ENCODE results near the gene TCERG1L. TPM values are rescaled to one million over a fixed set of nuclear protein-coding genes. Genes with fewer than 3 reads are reported as not detected.
"Not testable (repeated sequence)": the region's sequence is repeated elsewhere in the genome, so short reads cannot be mapped to it uniquely, and the experiment has no call there.

The TCERG1L gene
- total RNA-seq, 1 donor from 2014 or later, result not detected

DNA sequence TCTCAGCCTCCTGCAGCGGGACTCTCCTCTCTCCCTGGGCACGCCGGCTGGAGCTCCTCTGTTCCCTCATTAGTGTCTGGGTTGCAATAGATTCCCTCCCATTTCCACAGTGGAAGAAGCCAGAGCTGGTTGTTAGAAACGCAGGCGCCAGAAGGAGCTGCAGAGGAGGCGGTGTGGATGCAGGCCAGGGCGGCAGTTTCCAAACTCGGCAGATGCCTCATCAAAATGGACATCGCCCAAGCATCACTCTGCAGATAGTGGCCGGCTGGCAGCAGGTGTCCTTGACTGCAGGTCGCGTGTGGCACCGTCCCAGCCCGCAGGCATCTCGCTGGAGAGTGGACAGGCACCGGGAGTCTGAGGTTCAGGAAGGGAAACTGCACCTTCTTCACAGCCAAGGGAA is 201.8 kb downstream of the TCERG1L start:
- no peak for DNase-seq (ENCODE audit: low read depth in 2 of 2)

DNA sequence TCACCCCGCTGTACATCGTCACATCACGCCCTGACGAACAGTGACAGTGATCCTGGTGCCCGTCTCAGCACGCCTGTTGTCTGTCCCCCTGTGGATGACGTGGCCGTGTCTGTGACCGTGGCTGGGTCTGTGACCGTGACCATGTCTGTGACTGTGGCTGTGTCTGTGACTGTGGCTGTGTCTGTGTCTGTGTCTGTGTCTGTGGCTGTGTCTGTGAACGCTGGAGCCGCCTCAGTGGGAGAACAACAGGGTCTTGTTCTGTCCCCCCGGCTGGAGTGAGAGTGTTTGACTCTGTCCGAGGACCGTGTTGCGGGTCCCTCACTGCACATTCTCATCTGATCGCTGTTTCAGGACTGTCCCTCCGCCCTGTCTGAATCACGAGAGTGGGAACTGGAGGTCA is 202.2 kb downstream of the TCERG1L start:
- no peak for DNase-seq (ENCODE audit: low read depth in 2 of 2)

DNA sequence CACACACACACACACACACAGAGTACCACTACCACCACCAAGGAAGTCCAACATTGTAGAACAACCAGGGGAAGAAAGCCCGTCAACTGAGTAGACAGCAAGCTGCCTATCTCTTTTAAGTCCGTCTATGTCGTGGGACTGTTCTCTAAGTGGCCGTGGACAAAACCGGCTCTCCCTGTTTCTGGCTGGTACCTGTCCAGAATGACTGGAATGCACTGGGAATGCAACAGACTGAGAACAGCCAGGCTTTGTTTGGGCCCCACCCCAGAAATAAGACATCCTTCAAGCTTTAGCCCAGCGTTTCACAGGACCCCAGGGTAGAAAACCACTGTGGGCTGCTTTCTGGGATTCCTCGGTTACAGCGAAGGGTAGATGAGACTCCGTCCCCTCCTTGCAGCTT is 203.6 kb downstream of the TCERG1L start:
- no peak for DNase-seq (ENCODE audit: low read depth in 2 of 2)

DNA sequence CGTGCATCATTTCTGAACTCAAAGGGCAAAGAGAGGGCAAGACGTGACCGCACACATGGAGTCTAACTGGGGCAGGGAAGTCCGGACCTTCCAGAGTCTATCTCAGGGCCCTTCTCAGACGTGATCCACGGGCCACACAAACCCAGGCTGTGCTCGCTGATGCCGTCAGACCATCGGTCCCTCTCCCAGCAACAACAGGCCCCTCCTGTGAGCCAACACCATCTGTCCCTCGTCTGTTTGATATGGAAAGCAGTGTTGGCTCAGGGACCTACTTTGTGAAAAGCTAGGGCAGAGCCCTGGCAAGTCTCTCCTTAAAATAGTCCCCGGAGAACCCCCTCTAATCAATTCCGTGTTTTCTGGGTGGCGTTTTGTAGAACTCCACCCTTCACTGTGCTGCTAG is 208.8 kb downstream of the TCERG1L start:
- no peak for DNase-seq (ENCODE audit: low read depth in 2 of 2)

DNA sequence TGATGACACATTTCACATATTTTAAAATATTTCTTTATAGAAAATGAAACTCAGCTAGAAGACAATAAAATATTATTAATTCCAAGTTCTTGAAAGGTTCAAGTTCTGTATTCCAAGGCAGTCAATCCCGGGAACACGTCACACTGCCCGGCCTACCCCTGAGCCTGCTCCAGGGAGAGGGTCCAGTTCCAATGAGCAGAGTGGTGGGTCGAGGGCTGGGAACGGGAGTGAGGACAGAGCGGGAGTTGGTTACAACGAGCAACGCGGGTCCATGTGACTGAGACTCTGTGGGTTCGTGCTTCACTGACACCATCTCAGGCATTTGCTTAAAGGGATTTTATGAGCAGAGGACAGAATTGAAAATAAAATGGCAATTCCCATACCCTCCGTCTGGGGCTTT is 209.4 kb downstream of the TCERG1L start:
- no peak for DNase-seq (ENCODE audit: low read depth in 2 of 2)

DNA sequence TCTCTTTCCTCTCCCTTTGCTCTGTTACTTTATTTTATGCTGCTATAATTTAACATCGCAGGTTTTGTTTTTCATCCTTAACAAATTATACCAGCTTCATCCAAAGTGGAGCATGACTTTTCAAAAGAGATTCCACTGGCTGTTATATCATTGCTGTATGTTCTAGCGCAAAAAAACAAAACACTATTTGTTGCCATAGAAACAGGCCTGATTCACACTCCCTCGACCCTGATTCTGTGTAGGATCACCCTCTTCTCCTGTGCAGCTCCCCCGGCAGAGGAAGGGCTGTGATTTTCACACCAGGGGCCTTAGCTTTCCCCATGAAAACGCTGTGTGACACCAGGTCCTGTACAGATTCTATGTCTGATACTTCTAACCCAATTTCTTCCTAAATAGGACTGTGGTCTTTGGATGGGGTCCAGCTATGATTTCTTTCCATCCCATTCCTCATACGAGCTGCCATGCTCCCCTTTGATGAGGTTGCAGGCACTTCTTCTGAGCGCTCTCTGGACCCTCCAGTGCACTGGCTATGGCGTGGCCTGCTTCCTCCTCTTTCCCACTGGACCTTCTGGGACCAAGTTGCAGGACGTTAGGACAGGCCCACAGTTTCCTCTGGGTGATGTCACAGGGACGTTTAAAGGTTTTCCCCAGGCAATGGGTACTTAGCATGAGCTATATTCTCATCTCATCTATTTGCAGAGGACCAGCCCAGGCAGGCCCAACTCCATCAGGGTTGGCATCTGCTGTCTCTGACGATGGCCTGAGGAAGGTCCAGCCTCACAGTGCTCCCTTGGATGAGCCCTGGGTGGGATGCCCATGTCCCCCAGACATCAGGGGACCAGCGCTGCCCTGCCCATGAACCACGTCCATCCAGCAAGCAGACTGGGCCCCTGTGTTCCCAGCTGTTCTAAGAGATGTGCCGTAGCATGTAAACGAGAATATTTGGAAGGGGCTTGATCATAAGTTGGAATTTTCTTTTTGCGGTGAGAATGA is 210.8 kb downstream of the TCERG1L start:
- DNase-seq (ENCODE audit: low read depth in 2 of 2), result not testable (repeated sequence)

DNA sequence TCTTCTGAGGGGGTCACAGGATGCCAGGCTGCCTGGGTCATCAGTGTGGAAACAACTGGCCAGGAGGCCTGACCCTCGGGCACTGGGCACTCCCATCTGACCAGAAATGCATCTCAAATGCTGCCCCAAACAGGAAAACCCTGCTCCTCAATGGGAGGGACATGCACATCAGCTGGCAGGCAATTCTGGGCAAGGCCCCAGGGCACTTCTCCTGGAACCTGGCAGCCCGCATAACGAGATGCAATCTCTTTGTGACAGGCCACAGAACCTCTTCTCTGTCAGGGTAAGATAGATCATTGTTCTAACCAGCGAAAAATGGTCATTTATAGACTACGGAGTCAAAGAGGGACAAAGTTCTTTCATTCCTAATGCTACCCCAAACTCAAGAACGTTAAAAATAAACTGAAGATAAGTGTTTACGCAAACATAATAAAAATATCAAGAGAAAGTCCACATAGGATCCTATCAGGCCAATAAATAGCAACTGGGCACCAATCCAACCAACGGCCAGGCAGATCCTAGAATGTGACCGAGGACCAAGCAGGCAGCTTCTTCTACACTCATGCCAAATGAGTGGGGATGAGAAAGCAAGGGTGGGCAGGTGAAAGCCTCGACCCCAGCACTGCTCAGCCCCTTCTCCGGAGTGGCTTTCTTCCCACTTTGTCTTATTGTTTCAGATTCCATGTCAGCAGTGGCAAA is 212.3 kb downstream of the TCERG1L start:
- DNase-seq (ENCODE audit: low read depth in 2 of 2), result no peak

DNA sequence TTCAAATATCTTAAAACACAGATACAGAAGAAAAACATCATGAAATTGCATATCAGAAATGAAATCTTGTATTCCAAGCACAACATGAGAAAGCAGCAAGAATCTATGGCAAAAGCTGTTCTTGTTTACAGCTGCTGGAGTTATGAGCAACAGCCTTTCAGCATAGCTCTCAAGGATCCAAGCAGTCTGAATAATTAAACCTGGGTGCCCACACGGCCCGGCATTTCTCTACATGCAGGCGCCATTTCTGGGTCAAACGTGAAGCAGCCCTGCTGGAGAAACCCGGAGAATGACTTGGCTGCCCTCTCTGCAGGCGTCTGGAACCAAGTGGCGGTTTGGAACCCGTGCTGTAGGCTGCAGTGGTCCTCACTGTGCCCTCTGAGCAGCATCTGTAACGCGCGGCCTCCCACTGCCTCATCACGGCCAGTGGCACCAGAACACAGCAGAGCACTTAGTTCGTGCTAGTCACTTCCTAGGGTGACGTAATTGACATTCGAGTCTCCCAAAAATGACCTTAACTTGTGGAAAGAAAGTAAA is 213.0 kb downstream of the TCERG1L start:
- DNase-seq (ENCODE audit: low read depth in 2 of 2), result no peak

DNA sequence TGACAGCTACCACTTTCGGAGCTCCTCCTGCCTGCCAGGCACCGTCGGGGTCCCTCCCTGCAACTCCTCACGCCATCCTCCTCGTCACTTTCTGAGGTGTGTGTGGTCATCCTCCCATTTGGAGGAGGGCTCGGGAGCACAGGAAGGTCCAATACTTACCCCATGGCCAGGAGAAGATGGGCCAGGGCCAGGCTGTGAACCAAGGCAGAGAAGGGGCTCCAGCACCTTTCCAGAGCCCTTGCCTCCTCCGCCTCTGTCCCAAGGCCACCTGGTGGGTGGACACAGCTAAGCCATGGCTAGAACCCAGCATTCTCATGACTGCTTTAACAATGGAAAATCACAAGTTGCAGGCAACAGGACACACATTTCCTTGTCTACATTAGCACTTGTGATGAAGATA is 215.5 kb downstream of the TCERG1L start:
- no peak for DNase-seq (ENCODE audit: low read depth in 2 of 2)

DNA sequence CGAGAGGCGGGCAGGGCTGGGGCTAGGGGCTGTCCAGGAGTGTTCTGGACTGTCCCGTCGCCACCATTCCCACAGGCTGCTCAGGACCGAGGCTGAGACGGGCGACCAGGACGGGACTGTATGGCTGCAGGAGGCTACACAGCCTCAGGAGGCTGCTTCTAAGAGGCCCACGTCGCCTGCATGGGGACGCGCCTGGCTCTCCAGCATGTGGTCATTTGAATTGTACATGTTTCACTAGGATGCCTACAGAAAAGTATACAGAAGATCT is 216.3 kb downstream of the TCERG1L start:
- no peak for DNase-seq (ENCODE audit: low read depth in 2 of 2)

DNA sequence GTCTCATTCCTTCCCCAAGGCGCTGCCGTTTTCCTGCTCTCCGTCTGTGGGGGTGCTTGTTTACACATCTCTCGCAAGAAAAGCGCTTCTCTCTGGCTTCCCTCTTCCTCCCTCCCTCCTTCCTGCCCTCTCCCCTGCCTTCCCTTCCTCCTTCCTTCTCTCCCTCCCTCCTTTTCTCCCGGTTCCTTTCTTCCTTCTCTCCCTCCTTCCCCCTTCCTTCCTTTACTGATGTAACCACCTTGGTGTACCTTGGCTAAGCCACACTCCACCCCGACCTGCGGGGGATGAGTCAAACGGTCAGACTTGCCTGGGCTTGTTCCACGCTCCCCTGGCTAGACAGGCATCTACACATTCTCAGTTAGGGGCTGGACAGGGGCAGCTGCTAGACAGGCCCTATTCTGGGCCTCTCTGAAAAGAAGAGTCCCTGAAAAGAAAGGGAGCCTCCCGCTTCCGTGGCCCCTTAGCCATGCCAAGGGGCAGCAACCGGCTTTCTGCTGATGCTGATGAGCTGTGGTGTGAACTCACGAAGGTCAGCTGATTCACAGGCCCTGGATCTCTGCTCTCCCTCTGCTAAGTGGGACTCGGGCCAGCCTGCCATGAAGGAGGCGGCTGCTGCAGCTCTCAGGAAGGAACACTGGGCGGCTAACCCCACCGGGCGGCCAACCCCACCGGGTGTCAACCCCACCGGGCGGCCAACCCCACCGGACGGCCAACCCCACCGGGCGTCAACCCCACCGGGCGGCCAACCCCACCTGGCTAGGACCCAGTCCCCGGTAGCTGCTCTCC is 216.8 kb downstream of the TCERG1L start:
- DNase-seq (ENCODE audit: low read depth in 2 of 2), result no peak

DNA sequence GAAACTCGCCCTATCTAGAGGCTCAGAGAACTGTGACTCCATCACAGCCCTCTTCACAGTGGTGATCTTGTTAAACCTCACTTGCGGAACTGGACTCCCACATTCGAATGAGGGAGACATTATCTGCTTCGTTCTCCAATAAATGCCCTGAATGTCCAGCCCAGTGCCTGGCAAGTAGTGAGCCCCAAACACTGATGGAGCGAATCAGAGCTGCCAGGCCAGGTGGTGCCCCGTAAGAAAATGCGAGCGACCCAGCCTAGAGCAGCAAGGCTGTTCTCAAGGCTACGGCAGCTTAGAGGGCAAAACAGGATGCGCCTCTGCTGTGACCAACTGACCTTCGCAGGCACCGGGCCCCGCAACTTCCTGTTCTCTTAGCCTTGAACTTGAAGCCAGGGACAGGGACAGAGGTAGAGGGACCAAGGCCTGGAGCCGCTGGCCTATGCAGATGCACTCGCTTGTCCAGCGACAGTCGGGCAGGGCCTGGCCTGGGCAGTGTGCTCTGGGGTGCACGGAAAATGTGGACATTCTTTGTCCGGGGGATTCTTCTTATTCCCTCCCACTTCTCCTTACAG is 217.6 kb downstream of the TCERG1L start:
- no peak for DNase-seq (ENCODE audit: low read depth in 2 of 2)

DNA sequence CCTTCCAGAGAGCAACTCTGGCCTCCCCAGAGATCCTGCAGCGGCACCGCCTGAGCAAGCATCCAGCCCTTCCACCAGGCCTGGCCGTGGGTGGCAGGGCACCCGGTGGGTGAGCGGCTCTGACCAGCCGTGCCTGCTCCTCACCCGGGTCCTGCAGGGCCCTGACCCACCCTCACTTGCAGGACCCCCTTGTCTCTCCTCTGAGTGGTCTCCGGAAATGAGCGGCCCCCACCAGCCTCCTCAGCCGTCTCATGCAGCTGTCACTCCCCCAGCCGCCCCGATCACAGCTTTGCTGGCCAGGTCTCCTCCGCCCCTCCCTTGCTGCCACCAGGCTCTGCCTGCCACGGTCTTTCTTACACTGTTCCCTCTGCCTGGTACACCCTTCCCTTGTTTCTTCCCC is 218.2 kb downstream of the TCERG1L start:
- DNase-seq (ENCODE audit: low read depth in 2 of 2), result no peak

DNA sequence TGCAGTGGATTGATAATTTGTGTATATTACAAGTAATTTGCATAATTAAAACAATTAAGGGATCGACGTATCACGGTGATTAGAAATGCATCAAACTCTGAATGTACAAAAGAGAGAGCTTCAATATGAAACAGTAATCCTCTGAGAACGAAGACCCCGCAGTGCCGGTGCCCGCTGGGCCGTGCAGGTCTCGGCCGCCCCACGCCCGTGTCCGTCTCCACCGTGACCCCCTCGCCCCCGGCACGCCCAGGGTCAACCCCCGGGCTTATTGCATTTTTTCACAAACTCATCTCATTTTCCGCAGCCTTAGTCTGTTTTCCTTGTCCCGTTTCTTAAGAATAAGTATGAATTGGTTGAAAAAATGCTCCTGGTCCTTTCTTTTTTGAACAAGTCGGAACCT is 218.6 kb downstream of the TCERG1L start:
- DNase-seq (ENCODE audit: low read depth in 2 of 2), result no peak

DNA sequence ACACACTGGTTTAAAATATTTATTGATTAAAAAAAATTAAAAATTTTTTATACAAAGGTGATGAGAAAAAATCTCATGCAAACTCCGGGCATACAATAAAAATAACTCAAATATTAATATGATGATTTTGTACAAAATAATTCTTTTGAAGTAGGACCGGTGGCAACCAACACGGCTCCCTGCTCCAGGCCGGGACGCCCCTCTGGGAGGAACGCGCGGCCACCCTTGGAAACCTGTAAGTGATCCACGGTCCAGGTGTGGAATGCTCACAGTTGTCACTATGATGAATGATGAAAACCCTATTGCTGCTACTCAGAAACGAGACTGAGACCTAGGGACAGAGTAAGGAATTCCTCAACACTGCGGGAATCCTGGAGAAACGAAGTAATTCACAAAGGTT is 219.1 kb downstream of the TCERG1L start:
- no peak for DNase-seq (ENCODE audit: low read depth in 2 of 2)

DNA sequence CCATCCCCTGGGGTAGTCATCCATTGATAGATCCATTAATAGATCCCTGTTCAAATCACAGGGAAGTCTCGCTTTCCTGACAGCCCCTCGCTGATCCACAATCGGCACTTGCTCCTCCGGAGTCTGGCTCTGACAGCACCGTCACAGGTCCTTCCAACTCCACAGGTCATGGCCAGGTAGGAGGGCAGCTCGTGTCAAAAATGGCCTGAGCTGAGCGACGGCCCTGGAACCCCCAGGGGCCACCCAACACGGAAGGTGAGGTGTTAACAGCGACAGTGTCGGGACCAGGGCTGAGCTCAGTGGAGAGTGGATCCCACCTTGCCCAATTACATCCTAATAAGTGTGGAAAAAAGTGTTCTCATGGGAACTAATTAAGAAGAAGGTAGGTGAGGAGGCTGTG is 219.8 kb downstream of the TCERG1L start:
- DNase-seq (ENCODE audit: low read depth in 2 of 2), result no peak

DNA sequence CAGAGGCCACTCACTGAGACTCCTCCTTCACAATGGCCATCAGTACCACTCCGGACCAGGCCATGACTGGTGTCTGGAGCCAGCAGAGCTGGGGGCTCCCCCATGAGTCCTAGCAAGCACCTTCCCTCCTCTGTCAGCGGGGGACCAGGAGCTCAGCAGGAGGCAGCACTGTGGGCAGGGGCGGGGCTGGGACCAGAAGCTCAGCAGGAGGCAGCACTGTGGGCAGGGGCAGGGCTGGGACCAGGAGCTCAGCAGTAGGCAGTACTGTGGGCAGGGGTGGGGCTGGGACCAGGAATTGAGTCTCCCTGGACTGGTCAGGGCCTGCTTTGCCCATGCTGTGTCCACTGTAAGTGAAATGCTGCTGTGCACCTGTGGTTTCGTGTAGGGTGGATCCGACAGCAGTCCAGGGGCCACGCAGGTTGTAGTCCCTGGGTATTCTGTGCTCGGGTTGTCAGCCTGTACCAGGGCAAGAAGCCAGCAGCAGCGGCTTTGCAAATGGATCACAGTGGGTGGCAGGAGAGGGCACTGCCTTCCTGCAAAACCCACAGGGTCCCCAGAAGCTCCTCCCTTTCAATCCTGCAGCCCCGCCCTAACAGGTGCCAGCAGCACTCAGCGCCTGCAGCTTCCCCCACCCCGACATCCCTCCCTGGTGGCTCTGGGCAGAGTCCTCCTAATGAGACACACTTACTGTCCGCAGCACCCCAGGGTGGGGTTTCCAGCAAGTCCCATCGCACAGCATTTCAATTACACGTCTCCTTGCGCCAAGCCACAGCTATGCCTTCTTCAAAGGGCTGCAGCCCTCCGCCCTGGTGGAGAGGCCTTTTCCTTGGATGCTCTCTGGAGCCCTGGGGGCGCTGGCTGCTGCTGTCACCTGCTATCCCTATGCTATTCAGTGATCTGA is 220.5 kb downstream of the TCERG1L start:
- no peak for DNase-seq (ENCODE audit: low read depth in 2 of 2)

DNA sequence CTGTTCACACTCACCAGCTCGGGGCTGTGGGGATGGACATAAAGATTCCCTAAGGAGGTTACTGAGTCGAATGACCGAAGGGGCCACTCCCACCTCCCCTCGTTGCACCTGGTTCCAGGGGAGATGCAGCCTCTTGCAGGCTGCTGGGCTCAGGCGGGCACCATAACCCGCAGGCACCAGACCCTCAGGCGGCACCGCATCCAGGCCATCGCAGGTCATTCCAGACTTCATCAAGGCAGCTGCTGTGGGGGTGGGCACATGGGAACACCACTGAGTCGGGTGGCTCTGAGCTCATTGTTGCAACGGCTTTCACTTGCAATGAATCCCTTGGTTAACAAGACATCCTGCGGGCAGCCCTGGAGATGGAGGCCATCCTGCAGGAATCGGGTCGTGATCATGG is 221.7 kb downstream of the TCERG1L start:
- DNase-seq (ENCODE audit: low read depth in 2 of 2), result no peak

DNA sequence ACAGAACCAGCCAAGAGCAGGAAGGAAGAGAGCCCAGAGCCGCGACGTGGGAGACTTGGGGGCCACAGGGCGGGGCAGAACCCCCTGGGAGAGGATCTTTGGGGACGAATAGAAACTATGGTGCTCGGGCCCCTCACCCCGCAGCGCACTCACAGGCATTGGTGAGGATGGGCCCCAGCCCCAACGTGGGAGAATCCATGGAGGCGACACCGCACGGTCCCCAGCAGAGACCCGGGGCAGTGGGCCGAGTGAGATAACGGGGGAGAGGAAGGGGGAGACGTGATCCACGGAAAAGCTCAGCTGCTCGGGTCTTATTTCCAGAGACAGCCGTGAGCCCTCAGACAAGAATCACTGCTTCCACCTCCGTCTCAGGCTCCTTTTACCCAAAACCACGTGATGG is 222.4 kb downstream of the TCERG1L start:
- DNase-seq (ENCODE audit: low read depth in 2 of 2), result no peak

DNA sequence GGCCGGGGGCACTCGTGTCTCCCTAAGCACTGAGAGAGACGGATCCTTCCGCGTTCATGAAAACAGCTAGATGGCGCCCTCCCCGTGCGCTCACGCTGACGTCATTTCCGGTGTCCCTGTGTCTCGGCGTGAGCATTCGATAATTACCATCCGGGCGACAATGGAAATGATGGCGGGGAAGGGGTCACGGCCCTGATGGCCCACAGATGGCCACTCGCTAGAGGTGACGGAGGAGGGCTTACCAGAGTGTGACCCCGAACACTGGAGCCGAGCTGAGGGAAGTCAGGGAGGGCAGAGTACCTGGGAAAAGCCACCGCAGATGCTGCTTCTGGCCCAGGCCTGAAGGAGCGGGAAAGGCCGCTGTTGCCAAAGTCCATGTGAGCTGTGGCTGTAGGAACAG is 222.9 kb downstream of the TCERG1L start:
- DNase-seq (ENCODE audit: low read depth in 2 of 2), result no peak
